ENCODE data around the gene OR12D3. TPM values are rescaled to one million over a fixed set of nuclear protein-coding genes. Genes with fewer than 3 reads are reported as not detected.

The OR12D3 gene
- total RNA-seq: not detected

- CTCF ChIA-PET: interaction anchor here (0.6 to 1.1 kb wide), 2 partner anchors 159 to 321 kb away, joined by 3 read pairs; no protein-coding TSS in a partner anchor
- POLR2A ChIA-PET: no interaction called here
- no peak within 1 kb of the TSS for H3K4me3 Mint-ChIP-seq
- DNase-seq: no peak
- no peaks in the 10 kb centered on the region for H3K4me1 Mint-ChIP-seq
- no peaks in the 10 kb centered on the region for H3K9me3 Mint-ChIP-seq (ENCODE audit: low read depth)
- no peak within 1 kb of the TSS for H3K27ac Mint-ChIP-seq
- intact Hi-C loops (cut with DNase I, micrococcal nuclease): no loop called here
- H3K36me3 Mint-ChIP-seq (ENCODE audit: low read depth): no peaks in the 10 kb centered on the region
- ATAC-seq: no peak
- H3K27me3 Mint-ChIP-seq: peaks cover 27% of the 10 kb centered on the region
Measured at GRCh38 chr6:29375191-29375590, at the start of gene OR12D3. TSS of gene OR12D3 (minus strand) at chr6:29375291. CDS start at chr6:29375287, 4 bp downstream.

GRCh38 chr6:29424575-29424974 lies 49.5 kb upstream of the OR12D3 start:
- intact Hi-C loops (cut with DNase I, micrococcal nuclease): no loop called here
- peaks cover 8% of the 10 kb centered on the region for H3K4me1 Mint-ChIP-seq
- no peak overlapping the region for H3K27ac Mint-ChIP-seq
- DNase-seq (peak; percentile 25), ATAC-seq (peak; percentile 94)
- H3K4me3 Mint-ChIP-seq: no peak overlapping the region
- no peaks in the 10 kb centered on the region for H3K36me3 Mint-ChIP-seq (ENCODE audit: low read depth)
- no peaks in the 10 kb centered on the region for H3K9me3 Mint-ChIP-seq (ENCODE audit: low read depth)
- POLR2A ChIA-PET: no interaction called here
- CTCF ChIA-PET: interaction anchor here (0.6 kb wide), 1 partner anchor 8 kb away, joined by 3 read pairs; no protein-coding TSS in a partner anchor
- peaks cover 46% of the 10 kb centered on the region for H3K27me3 Mint-ChIP-seq

GRCh38 chr6:29424168-29424567 lies 49.1 kb upstream of the OR12D3 start:
- Mint-ChIP-seq H3K9me3 (ENCODE audit: low read depth) (no peaks in the 10 kb centered on the region), H3K27me3 (peaks cover 43% of the 10 kb centered on the region), H3K4me1 (peaks cover 8% of the 10 kb centered on the region), H3K27ac (no peak overlapping the region), H3K4me3 (no peak overlapping the region), H3K36me3 (ENCODE audit: low read depth) (no peaks in the 10 kb centered on the region)
- intact Hi-C loops (cut with DNase I, micrococcal nuclease): no loop called here
- POLR2A ChIA-PET: no interaction called here
- DNase-seq (no peak), ATAC-seq (no peak)
- CTCF ChIA-PET: no interaction called here

- Mint-ChIP-seq H3K36me3 (ENCODE audit: low read depth) (no peaks in the 10 kb centered on the region), H3K27me3 (peaks cover 36% of the 10 kb centered on the region), H3K9me3 (ENCODE audit: low read depth) (no peaks in the 10 kb centered on the region), H3K4me1 (peaks cover 4% of the 10 kb centered on the region), H3K27ac (no peak overlapping the region), H3K4me3 (no peak overlapping the region)
- ChIA-PET POLR2A (no interaction called here), CTCF (no interaction called here)
- no peak for DNase-seq
- ATAC-seq: no peak
- intact Hi-C loops (cut with DNase I, micrococcal nuclease): no loop called here
Measured at GRCh38 chr6:29419516-29419915, 44.4 kb upstream of the OR12D3 start.

GRCh38 chr6:29414588-29414987 lies 39.5 kb upstream of the OR12D3 start, which contains the start of gene OR12D1:
TSS of gene OR12D1 (plus strand) at chr6:29414928.
- ATAC-seq: no peak
- peaks cover 2% of the 10 kb centered on the region for H3K9me3 Mint-ChIP-seq (ENCODE audit: low read depth)
- CTCF ChIA-PET: no interaction called here

GRCh38 chr6:29403801-29404200 lies 28.7 kb upstream of the OR12D3 start:
- CTCF ChIA-PET: no interaction called here
- POLR2A ChIA-PET: no interaction called here
- H3K27me3 Mint-ChIP-seq: peaks cover 23% of the 10 kb centered on the region
- no peak for ATAC-seq
- intact Hi-C loops (cut with DNase I, micrococcal nuclease): no loop called here
- H3K4me3 Mint-ChIP-seq: no peak overlapping the region
- no peaks in the 10 kb centered on the region for H3K4me1 Mint-ChIP-seq
- H3K27ac Mint-ChIP-seq: no peak overlapping the region
- no peaks in the 10 kb centered on the region for H3K36me3 Mint-ChIP-seq (ENCODE audit: low read depth)
- no peaks in the 10 kb centered on the region for H3K9me3 Mint-ChIP-seq (ENCODE audit: low read depth)
- DNase-seq: no peak

More at GRCh38 chr6:29414588-29414987, 39.5 kb upstream of the OR12D3 start, which contains the start of gene OR12D1:
- DNase-seq: no peak
- Mint-ChIP-seq H3K4me3 (no peak within 1 kb of the TSS), H3K27me3 (peaks cover 37% of the 10 kb centered on the region), H3K4me1 (no peaks in the 10 kb centered on the region), H3K27ac (no peak within 1 kb of the TSS), H3K36me3 (ENCODE audit: low read depth) (no peaks in the 10 kb centered on the region)
- intact Hi-C loops (cut with DNase I, micrococcal nuclease): no loop called here
- POLR2A ChIA-PET: no interaction called here

- no peak for ATAC-seq
- H3K36me3 Mint-ChIP-seq (ENCODE audit: low read depth): no peaks in the 10 kb centered on the region
- no peaks in the 10 kb centered on the region for H3K9me3 Mint-ChIP-seq (ENCODE audit: low read depth)
- H3K27ac Mint-ChIP-seq: no peak overlapping the region
- ChIA-PET CTCF (interaction anchor here (0.5 to 0.7 kb wide), 2 partner anchors 479 to 611 kb away, joined by 3 to 4 read pairs; no protein-coding TSS in a partner anchor), POLR2A (no interaction called here)
- no peaks in the 10 kb centered on the region for H3K4me1 Mint-ChIP-seq
- intact Hi-C loops (cut with DNase I, micrococcal nuclease): no loop called here
- H3K27me3 Mint-ChIP-seq: peaks cover 39% of the 10 kb centered on the region
- no peak for DNase-seq
- no peak overlapping the region for H3K4me3 Mint-ChIP-seq
Measured at GRCh38 chr6:29399525-29399924, 24.4 kb upstream of the OR12D3 start.

GRCh38 chr6:29395331-29395730 lies 20.2 kb upstream of the OR12D3 start, which contains the start of gene OR12D2:
TSS of gene OR12D2 (plus strand) at chr6:29395631. CDS start at chr6:29396700, 1,069 bp downstream.
- no peak within 1 kb of the TSS for H3K27ac Mint-ChIP-seq
- no peak within 1 kb of the TSS for H3K4me3 Mint-ChIP-seq
- POLR2A ChIA-PET: no interaction called here
- peaks cover 40% of the 10 kb centered on the region for H3K27me3 Mint-ChIP-seq
- intact Hi-C loops (cut with DNase I, micrococcal nuclease): no loop called here
- H3K4me1 Mint-ChIP-seq: no peaks in the 10 kb centered on the region
- no peaks in the 10 kb centered on the region for H3K36me3 Mint-ChIP-seq (ENCODE audit: low read depth)
- DNase-seq: no peak
- ATAC-seq: no peak
- CTCF ChIA-PET: no interaction called here
- H3K9me3 Mint-ChIP-seq (ENCODE audit: low read depth): no peaks in the 10 kb centered on the region

GRCh38 chr6:29388533-29388932 lies 13.4 kb upstream of the OR12D3 start:
- CTCF ChIA-PET: no interaction called here

GRCh38 chr6:29376003-29376402 lies 912 bp upstream of the OR12D3 start:
- peaks cover 25% of the 10 kb centered on the region for H3K27me3 Mint-ChIP-seq
- no peaks in the 10 kb centered on the region for H3K36me3 Mint-ChIP-seq (ENCODE audit: low read depth)
- ChIA-PET CTCF (interaction anchor here (1.1 kb wide), 1 partner anchor 320 kb away, joined by 3 read pairs; no protein-coding TSS in a partner anchor), POLR2A (no interaction called here)
- no peak overlapping the region for H3K4me3 Mint-ChIP-seq
- no peak for DNase-seq
- intact Hi-C loops (cut with DNase I, micrococcal nuclease): no loop called here
- no peaks in the 10 kb centered on the region for H3K4me1 Mint-ChIP-seq
- no peak overlapping the region for H3K27ac Mint-ChIP-seq
- no peaks in the 10 kb centered on the region for H3K9me3 Mint-ChIP-seq (ENCODE audit: low read depth)
- ATAC-seq: no peak

More at GRCh38 chr6:29388533-29388932, 13.4 kb upstream of the OR12D3 start:
- Mint-ChIP-seq H3K4me3 (no peak overlapping the region), H3K4me1 (no peaks in the 10 kb centered on the region), H3K9me3 (ENCODE audit: low read depth) (no peaks in the 10 kb centered on the region), H3K36me3 (ENCODE audit: low read depth) (no peaks in the 10 kb centered on the region), H3K27ac (no peak overlapping the region), H3K27me3 (peaks cover 32% of the 10 kb centered on the region)
- intact Hi-C loops (cut with DNase I, micrococcal nuclease): no loop called here
- POLR2A ChIA-PET: no interaction called here
- DNase-seq (no peak), ATAC-seq (no peak)

- Mint-ChIP-seq H3K9me3 (ENCODE audit: low read depth) (no peaks in the 10 kb centered on the region), H3K4me1 (no peaks in the 10 kb centered on the region), H3K4me3 (no peak within 1 kb of the TSS), H3K27me3 (peaks cover 16% of the 10 kb centered on the region), H3K27ac (no peak within 1 kb of the TSS), H3K36me3 (ENCODE audit: low read depth) (no peaks in the 10 kb centered on the region)
- POLR2A ChIA-PET: no interaction called here
- no peak for ATAC-seq
- CTCF ChIA-PET: interaction anchor here (0.7 kb wide), 1 partner anchor 219 kb away, joined by 3 read pairs; no protein-coding TSS in a partner anchor
- DNase-seq: no peak
- intact Hi-C loops (cut with DNase I, micrococcal nuclease): no loop called here
Measured at GRCh38 chr6:29368765-29369164, 6.3 kb downstream of the OR12D3 start, which contains the start of gene OR5V1. TSS of gene OR5V1 (minus strand) at chr6:29368865. CDS start at chr6:29356195, 12,670 bp downstream.

GRCh38 chr6:29355603-29356002 lies 19.5 kb downstream of the OR12D3 start:
- H3K27me3 Mint-ChIP-seq: peaks cover 38% of the 10 kb centered on the region
- POLR2A ChIA-PET: no interaction called here
- ATAC-seq: no peak
- no peak overlapping the region for H3K27ac Mint-ChIP-seq
- H3K4me3 Mint-ChIP-seq: no peak overlapping the region
- no peaks in the 10 kb centered on the region for H3K36me3 Mint-ChIP-seq (ENCODE audit: low read depth)
- H3K9me3 Mint-ChIP-seq (ENCODE audit: low read depth): peaks cover 7% of the 10 kb centered on the region
- no peak for DNase-seq
- H3K4me1 Mint-ChIP-seq: no peaks in the 10 kb centered on the region
- intact Hi-C loops (cut with DNase I, micrococcal nuclease): no loop called here
- CTCF ChIA-PET: no interaction called here

Measured in activated CD4-positive, alpha-beta T cell treated with anti-CD3 and anti-CD28 coated beads for 36 hours (primary cell).